NCI-H2196 (cell line): ENCODE results near the gene KAZN.

Source experiments
- DNase-seq: peaks from one replicate; lab custom pipeline; 2025; ENCODE audit not compliant: unreplicated experiment; lab: John Stamatoyannopoulos, UW

Gene KAZN

GRCh38 chr1:15096293-15096692, 497.8 kb downstream of the KAZN start:
- no peak for DNase-seq

GRCh38 chr1:15098176-15099125, 500.0 kb downstream of the KAZN start:
- DNase-seq, result no peak

GRCh38 chr1:15099441-15100120, 501.1 kb downstream of the KAZN start:
- no peak for DNase-seq

- DNase-seq, result peak; percentile 34
Observed at GRCh38 chr1:15100121-15100879, 501.8 kb downstream of the KAZN start.

GRCh38 chr1:15100880-15101760, 502.6 kb downstream of the KAZN start:
- no peak for DNase-seq

- no peak for DNase-seq
Observed at GRCh38 chr1:15101801-15102200, 503.3 kb downstream of the KAZN start.

- DNase-seq, result no peak
Observed at GRCh38 chr1:15102646-15103045, 504.2 kb downstream of the KAZN start.

GRCh38 chr1:15103211-15103610, 504.7 kb downstream of the KAZN start:
- no peak for DNase-seq

GRCh38 chr1:15103906-15104305, 505.4 kb downstream of the KAZN start:
- DNase-seq, result no peak

- DNase-seq, result no peak
Observed at GRCh38 chr1:15104768-15105167, 506.3 kb downstream of the KAZN start.

- no peak for DNase-seq
Observed at GRCh38 chr1:15106608-15107007, 508.1 kb downstream of the KAZN start.

GRCh38 chr1:15107058-15107687, 508.7 kb downstream of the KAZN start:
- no peak for DNase-seq

- DNase-seq, result no peak
Observed at GRCh38 chr1:15107911-15108310, 509.4 kb downstream of the KAZN start.

- no peak for DNase-seq
Observed at GRCh38 chr1:15110128-15110866, 511.8 kb downstream of the KAZN start.

GRCh38 chr1:15110867-15111230, 512.4 kb downstream of the KAZN start:
- no peak for DNase-seq

GRCh38 chr1:15113146-15113545, 514.7 kb downstream of the KAZN start:
- DNase-seq, result no peak

GRCh38 chr1:15114884-15115283, 516.4 kb downstream of the KAZN start:
- no peak for DNase-seq

GRCh38 chr1:15115542-15116330, 517.3 kb downstream of the KAZN start:
- DNase-seq, result no peak

- DNase-seq, result no peak
Observed at GRCh38 chr1:15116966-15117365, 518.5 kb downstream of the KAZN start.
